Measurements from ENCODE around the gene THOC6.
"Not testable (repeated sequence)": the region's sequence is repeated elsewhere in the genome, so short reads cannot be mapped to it uniquely, and the experiment has no call there.

Gene THOC6

DNA sequence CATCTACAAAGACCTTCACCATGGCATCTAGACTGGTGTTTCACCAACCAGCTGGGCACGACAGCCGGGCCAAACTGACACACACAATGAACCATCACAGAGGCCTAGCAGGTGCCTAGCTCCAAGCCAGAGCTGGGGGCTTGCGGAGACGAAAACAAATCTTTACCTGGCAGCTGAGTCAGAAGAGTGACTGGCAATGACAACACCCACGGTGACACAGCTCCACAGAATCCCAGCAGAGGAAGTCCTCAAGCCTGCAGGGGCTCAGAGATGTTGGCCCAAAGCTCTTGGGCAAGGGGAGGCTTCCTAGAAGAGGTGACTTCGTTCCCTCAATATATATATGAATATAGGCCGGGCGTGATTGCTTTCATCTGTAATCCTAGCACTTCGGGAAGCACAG is 27.7 kb downstream of the THOC6 start:
- peak; percentile 14 for DNase-seq (ENCODE audit: low spot score)
- in situ Hi-C loops (cut with MboI; ENCODE audit: low pct_unique_long_range_greater_than_20kb, low sequenced_read_pairs, unreplicated experiment), result no loop called here
- TF ChIP-seq, protein P1, sequence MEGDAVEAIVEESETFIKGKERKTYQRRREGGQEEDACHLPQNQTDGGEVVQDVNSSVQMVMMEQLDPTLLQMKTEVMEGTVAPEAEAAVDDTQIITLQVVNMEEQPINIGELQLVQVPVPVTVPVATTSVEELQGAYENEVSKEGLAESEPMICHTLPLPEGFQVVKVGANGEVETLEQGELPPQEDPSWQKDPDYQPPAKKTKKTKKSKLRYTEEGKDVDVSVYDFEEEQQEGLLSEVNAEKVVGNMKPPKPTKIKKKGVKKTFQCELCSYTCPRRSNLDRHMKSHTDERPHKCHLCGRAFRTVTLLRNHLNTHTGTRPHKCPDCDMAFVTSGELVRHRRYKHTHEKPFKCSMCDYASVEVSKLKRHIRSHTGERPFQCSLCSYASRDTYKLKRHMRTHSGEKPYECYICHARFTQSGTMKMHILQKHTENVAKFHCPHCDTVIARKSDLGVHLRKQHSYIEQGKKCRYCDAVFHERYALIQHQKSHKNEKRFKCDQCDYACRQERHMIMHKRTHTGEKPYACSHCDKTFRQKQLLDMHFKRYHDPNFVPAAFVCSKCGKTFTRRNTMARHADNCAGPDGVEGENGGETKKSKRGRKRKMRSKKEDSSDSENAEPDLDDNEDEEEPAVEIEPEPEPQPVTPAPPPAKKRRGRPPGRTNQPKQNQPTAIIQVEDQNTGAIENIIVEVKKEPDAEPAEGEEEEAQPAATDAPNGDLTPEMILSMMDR (IDR thresholded peaks at IDR 0.05; ENCODE audit: extremely low read depth, insufficient read depth, missing control alignments), result no peak

DNA sequence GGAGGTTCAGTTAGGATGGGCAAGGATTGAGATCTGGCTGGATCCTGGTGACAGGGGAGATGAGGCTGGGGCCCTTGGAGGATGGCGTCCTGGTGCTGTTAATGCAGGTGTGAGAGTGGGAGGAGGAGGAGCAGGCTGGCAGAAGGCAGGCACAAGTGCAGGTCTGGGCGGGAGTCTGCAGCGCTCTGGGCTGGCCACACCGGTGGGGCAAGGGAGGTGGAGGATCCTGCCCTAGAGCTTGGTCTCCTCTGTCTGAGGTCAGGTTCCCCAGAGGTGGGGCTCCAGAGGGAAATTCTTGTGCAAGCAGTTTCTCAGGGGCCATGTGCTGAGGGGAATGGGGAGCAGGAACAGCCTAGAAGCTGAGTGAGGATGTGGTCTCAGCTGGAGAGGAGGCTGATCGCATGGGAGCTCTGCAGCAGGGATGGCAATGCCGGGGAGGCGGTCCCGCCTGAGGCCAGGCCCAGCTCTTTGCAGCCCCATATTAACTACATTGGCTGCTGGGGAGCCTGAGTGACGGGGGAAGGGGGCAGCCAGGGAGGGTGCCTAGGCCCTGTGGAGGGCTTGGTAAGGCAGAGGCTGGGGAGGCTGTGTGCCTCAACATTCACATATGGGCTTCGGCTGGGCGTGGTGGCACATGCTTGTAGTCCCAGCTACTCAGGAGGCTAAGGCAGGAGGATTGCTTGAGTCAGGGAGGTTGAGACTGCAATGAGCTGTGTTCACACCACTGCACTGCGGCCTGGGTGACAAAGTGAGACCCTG is 28.9 kb downstream of the THOC6 start:
- in situ Hi-C loops (cut with MboI; ENCODE audit: low pct_unique_long_range_greater_than_20kb, low sequenced_read_pairs, unreplicated experiment); DNase-seq (ENCODE audit: low spot score): not testable (repeated sequence)

DNA sequence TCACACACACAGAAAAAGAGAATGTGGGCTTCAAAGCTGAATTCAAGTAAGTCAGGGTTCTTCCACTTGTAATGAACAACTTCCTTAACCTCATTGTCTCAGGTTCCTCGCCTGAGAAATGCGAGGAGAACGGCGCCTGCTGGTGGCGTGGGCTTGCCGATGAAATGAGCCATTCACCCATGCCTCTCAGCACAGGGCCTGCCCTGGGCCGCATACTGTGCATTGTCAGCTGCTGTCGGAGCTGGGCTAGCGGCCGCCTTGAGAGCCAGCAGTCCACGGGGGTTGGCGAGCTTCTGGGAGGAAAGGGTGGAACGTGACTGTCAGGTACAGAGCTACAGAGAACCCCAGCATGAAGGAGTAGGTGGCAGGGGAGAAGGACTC is 29.5 kb downstream of the THOC6 start:
- in situ Hi-C loops (cut with MboI; ENCODE audit: low pct_unique_long_range_greater_than_20kb, low sequenced_read_pairs, unreplicated experiment); DNase-seq (ENCODE audit: low spot score): not testable (repeated sequence)
- TF ChIP-seq, protein P1 (IDR thresholded peaks at IDR 0.05; ENCODE audit: extremely low read depth, insufficient read depth, missing control alignments), result peak; percentile 11

DNA sequence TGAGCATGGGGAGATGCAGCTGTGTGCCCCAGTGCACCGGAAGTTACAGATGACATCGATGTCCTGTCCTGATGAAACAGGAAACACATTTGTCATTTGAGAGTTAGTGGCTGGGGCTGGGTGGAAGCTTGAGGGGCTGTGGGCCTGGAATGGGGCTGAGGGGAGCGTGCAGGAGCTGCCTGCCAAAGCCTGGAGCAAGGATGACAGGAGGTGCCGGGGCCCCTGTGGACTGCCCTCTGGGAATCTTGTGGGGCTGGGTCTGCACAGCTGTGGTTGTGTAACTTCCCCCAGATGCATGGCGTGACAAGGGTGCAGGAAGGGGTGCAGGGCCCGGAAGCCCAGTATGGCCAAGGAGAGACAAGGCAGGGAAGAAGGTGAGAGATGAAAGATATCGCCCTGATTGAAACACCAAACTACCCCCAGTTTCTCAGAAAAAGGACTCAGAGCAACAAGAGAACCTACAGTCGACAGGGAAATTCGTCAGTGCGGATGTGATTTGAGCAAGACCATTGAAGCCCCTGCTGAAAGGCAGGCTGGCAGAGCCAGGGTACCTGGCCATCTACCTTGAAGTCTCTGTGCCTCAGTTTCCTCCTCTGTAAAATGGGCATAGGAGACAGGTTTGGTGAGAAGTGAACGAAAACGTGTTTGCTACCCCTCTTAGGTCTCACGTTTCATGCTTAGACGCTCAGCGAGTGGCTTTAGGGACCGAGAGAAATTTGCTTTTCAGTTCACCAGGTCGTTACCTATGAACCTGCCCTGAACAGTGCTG is 31.3 kb downstream of the THOC6 start:
- TF ChIP-seq, protein P1 (IDR thresholded peaks at IDR 0.05; ENCODE audit: extremely low read depth, insufficient read depth, missing control alignments), result no peak

DNA sequence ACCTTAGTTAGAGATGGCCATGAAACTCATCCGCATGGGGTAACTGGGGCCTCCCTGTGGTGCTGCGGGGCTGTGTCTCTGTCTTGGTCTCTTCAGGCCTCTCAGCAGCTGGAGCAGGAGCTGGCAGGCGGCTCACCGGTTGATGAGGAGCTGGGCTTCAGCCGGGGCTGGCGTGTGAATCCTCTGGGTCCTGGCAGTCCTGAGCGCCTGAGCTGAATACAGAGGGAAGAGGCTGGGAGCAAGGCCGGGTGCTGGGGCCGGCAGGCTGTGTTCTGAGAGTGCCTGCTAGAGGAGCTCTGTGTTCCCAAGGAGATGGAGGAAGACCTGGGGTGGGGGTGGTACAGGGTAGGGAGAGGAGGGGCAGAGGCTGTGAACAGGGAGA is 31.9 kb downstream of the THOC6 start:
- DNase-seq (ENCODE audit: low spot score); in situ Hi-C loops (cut with MboI; ENCODE audit: low pct_unique_long_range_greater_than_20kb, low sequenced_read_pairs, unreplicated experiment): not testable (repeated sequence)

More for the DNA sequence above, 31.3 kb downstream of the THOC6 start:
- DNase-seq (ENCODE audit: low spot score), result peak; percentile 34
- in situ Hi-C loops (cut with MboI; ENCODE audit: low pct_unique_long_range_greater_than_20kb, low sequenced_read_pairs, unreplicated experiment), result no loop called here

DNA sequence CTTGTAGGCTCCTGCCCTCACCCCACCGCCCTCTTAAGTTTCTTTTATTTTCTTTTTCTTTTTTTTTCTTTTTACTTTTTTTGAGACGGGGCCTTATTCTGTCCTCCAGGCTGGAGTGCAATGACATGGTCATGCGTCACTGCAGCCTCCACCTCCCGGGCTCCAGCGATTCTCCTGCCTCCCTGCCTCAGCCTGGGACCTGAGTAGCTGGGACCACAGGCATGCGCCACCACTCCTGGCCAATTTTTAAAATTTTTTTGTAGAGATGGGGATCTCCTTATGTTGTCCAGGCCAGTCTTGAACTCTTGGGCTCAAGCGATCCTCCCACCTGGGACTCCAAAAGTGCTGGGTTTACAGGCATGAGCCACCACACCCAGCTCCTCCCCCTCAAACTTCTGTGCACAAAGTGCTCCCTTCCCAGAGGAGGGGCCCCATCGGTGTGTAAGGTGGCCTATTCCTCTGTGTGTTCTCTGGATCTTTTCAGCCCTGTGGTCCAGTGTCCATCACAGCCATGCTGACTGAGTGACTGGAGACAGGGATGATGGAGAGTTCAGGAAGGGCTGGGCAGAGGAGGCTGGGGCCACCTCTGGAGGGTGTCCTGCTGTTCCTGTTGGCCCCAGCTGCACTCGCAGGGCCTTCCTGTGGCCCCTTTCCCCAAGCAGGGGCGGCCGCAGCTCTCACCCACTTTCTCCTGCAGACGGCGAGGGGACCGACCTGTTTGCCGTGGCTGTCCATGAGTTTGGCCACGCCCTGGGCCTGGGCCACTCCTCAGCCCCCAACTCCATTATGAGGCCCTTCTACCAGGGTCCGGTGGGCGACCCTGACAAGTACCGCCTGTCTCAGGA is 32.7 kb downstream of the THOC6 start:
- TF ChIP-seq, protein P1 (IDR thresholded peaks at IDR 0.05; ENCODE audit: extremely low read depth, insufficient read depth, missing control alignments), result no peak
- no peak for DNase-seq (ENCODE audit: low spot score)
- in situ Hi-C loops (cut with MboI; ENCODE audit: low pct_unique_long_range_greater_than_20kb, low sequenced_read_pairs, unreplicated experiment), result no loop called here

DNA sequence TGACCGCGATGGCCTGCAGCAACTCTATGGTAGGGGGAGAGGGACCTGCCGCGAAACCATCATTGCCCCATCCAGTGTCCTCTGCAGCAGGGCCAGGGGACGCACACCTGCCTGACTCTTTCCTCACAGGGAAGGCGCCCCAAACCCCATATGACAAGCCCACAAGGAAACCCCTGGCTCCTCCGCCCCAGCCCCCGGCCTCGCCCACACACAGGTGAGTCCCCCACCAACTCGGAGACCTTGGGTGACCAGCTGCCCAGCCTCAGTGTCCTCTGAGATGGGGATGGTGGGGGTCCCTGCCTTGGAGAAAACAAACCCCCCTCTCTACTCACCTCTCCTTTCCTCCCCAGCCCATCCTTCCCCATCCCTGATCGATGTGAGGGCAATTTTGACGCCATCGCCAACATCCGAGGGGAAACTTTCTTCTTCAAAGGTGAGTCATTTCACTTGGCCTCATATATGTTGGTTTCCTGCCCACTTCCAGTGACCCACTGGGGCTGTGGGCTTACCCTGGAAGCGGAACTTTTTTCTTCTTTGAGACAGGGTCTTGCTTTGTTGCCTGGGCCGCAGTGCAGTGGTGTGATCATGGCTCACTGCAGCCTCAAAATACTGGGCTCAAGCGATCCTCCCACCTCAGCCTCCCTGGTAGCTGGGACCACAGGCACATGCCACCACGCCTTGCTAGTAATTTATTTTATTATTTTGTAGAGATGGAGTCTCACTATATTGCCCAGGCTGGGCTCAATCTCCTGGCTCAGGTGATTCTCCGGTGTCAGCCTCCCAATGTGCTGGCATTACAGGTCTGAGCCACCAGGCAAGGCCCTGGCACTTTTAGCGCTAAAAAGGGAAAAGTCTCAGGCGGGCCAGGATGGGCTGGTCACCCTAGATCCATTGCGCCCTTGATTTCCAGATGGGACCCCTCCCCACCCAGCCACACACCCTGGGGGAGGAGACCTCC is 33.6 kb downstream of the THOC6 start:
- DNase-seq (ENCODE audit: low spot score), result no peak
- in situ Hi-C loops (cut with MboI; ENCODE audit: low pct_unique_long_range_greater_than_20kb, low sequenced_read_pairs, unreplicated experiment), result no loop called here
- TF ChIP-seq, protein P1 (IDR thresholded peaks at IDR 0.05; ENCODE audit: extremely low read depth, insufficient read depth, missing control alignments), result no peak

Measured in GM13977 (cell line).